HG02623 (cell line): ENCODE results near the gene MVK.

Experiments
- ATAC-seq: cut with Tn5 transposase; IDR thresholded peaks from one replicate; pipeline ENCODE4 v1.9.1; 2021; ENCODE audit warnings: moderate library complexity; ENCODE audit not compliant: unreplicated experiment

Gene MVK

DNA sequence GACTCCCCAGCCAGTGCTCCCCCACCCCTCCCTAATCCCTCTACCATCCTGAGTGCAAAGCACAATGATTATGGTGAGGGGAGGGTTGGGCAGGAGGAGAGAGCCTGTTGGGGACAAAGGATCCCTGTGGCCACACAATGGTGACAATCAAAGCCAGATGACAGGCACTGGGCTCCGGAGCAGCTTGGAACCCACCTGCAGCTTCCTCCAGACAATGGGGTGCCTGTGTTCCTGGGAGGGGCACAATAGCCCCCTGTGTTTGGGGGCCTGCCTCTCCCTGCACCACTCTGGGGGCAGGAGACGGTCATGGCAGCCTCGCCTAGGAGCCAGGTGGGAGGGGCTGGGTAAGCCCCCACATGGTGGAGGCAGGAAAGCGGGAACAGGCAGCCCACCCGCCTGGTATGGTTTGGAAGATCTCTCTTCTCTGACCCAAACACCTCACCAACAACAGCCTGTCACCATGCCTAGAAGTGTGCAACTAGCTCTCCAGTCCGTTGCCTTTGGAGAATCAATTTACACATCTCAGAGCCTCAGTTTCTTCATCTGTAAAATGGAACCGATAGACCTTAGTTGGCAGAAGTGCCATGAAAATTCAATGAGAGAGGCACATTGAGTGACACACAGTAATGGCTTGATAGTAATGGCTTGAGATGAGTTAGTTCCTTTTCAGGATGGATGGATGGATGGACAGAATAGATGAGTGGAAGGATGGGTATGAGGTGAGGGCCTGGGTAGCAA lies 53.0 kb downstream of the MVK start:
- no peak for ATAC-seq

DNA sequence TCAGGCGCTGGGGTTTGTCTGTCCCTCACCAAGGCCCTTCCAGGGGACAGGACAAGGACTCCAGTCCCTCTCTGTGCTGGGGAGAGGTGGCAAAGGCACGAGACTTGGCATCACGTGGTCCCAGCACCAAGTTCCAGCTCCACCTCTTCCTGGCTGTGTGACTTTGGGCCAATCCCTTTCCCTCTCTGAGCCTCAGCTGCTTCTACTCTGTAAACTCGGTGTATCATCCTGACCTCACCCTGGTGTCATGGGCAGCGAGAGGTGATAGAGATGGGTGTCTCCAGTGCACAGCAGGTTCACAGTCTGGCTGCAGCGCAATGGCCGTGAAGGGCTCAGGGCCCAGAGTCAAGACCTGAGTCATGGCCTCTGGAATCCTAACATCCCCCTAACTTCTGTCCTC lies 54.0 kb downstream of the MVK start:
- no peak for ATAC-seq

DNA sequence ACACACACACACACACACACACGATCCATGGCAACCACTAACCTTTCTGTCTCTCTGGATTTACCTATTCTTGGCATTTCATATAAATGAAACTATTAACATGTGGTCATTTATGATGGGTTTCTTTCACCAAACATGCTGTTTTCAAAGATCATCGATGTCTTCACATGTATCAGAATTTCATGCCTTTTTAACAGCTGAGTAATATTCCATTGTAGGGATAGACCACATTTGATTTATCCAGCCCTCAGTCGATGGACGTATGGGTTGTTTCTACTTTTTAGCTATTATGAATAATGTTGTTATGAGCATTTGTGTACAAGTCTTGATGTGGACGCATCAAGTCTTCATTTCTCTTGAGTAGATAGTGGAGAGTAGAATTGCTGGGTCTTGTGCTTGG lies 56.5 kb downstream of the MVK start:
- ATAC-seq, result no peak

DNA sequence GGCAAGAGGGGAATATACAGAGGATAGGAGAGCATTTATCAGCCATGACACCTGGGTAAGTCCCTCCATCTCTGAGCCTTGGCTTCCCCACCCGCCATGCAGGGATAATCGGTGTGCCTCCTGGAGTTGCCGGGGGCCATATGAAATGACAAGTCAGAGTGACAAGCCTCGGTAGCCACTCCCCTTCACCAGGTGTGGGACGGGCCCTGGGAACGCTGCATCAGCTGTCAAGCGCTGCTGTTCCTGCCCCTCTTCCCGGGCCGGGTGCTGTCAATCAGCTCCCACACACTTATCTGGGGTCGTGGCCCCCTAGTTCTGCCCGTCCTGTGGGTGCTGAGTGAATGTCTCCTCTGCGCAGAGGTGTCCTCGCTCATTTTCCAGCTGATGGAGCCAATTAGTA lies 57.2 kb downstream of the MVK start:
- ATAC-seq, result no peak

DNA sequence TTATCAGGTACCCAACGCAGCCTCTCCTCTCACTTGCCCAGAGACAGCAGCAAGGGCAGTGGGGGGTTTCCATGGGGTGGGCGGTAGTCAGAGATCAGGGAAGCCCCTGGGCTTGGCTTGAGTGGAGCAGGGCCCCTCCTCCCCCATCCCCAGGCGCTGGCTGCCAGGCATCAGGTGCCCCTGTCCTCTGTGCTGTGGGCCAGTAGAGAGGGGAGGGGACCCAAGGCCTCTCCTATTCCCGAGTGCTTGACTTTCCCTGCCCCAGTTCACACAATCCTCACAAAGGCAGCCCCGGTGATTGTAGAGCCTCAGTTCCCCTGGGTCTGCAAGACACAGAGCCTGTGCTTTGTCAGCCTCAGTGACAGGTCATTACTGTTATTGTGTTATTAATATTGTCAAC lies 57.7 kb downstream of the MVK start:
- ATAC-seq, result no peak

DNA sequence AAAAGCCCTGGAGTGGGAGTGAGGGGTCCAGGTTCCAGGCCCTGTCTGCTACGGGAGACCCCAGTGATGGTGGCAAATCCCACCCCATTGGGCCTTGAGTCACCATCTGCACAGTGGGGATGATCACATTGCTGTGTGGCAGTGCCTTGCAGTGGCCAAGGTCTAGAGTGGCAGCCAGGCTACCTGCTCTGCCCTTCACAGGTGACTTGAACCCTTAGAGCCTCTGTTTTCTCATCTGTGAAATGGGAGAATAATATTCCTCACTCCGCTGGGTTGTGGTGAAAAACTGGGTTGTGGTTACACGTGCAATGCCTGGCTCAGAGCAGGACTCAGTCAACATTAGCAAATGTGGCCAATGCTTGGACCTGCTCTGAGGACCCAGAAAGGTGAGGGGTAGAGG lies 58.2 kb downstream of the MVK start:
- ATAC-seq, result no peak

DNA sequence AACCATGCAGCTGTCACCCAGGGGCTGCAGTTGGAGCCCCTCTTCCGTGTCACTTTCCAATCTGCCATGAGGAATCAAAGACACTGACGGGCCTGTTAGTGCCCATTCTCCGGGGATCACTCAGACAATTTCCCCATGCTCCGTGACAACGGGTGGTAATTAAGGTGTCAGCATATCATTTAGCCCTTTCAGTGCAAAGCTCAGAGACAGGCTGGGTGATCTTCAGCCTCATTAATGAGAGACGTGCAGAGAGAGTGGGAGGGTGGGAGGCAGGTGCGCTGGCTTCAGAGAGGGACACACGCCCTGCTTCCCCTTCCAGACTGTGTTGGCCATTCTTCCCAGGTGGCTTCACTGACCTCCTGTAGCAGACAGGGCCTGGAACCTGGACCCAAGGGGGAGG lies 58.7 kb downstream of the MVK start:
- no peak for ATAC-seq

DNA sequence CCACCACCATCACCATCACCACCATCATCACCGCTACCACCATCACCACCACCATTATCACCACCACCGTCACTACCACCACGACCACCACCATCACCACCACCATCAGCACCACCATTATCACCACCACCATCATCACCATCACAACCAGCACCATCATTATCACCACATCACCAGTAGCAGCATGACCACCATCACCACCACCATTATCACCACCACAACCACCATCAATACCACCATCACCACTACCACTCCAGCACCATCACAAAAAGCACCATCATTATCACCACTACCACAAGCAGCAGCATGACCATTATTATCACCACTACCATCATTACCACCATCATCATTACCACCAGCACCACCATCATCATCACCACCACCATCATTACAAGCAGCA lies 62.1 kb downstream of the MVK start:
- ATAC-seq, result no peak

DNA sequence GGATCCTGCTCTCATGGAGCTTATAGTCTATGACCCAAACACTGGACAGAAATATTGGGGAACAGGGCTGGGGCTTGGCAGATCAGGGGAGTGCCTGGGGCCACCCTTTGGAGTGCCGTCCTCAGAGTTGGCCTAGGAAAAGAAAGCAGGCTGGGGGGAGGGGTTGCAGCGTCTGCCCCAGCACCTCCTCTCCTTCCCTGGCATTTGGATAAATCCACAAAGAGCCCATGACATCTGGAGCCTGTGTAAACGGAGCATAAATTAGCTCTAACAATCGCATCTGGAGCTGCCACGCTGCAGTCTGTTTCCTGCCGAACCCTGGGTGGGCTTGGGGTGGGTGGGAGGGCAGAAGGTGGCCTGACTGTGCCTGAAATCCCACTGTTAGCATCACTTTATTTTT lies 63.8 kb downstream of the MVK start:
- ATAC-seq, result no peak

DNA sequence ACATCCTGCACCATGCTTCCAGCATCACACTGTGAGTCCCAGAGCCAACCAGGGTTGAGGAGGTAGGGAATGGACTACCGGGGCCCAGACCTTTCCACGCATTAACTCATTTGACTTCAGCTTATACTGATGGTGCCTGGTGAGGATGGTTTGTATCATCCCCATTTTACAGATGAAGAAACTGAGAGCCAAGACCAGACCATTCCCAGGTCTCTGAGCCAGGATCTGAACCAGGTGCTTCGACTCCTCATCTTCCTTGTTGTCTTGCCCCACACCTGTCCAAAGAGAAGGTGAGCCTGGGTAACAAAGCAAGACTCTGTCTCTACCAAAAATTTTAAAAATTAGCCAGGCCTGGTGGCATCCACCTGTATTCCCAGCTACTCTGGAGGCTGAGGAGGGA lies 64.4 kb downstream of the MVK start:
- no peak for ATAC-seq

DNA sequence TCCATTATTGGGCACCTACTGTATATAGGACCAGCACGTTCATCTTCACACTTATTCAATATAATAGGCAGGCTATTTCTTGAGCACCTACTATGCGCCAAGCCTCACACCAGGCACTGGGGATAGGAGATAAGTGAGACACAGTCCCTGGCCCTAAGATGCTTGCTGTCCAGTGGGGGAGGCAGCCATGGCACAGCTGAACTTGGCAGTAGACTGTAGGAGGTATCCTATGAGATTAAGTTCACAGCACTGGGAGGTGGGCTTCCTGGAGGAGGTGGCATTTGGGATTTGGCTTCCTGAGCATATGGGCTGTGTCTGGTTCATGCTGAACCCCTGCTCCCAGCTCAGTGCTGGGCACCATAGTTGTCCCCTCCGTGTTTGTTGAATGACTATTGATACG lies 65.1 kb downstream of the MVK start:
- no peak for ATAC-seq

DNA sequence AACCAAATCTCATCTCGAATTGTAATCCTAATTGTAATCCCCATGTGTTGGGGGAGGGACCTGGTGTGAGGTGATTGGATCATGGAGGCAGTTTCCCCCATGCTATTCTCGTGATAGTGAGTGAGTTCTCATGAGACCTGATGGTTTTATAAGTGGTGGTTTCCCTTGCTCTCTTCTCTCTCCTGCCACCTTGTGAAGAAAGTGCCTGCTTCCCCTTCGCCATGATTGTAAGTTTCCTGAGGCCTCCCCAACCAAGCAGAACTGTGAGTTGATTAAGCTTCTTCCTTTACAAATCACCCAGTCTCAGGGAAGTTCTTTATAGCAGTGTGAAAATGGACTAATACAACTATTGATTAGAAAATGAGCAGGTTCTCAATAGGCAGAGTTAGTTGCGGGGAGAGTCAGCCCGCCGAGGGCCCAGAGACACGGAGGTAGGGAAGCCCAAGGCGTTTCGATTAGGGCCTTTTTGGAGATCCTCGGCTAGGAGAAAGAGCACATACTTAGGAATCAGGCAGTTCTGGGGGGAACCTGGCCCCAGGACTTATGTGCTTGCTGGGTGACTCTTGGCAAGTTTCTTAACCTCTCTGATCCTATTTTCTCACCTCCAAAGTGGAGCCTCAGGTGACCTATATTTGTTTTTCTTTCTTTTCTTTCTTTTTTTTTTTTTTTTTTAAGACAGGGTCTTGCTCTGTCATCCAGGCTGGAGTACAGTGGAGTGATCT lies 65.7 kb downstream of the MVK start:
- ATAC-seq, result no peak

DNA sequence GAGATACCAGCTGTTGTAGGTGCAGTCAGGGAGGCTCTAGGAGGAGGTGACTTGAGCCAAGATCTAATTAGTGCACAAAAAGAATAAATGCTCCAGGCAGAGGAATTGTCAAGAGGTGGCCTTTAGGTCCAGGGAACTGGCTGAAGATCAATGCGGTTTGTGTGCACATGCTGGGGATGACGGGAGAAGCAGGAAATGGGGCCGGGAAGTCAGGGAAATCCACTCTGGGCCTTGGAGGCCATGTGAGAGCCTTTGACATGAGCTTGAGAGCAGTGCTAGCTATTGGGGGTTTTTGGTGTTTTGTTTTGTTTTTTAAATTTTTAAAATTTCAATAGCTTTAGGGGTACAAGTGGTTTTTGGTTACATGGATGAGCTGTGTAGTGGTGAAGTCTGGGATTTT lies 67.4 kb downstream of the MVK start:
- no peak for ATAC-seq

DNA sequence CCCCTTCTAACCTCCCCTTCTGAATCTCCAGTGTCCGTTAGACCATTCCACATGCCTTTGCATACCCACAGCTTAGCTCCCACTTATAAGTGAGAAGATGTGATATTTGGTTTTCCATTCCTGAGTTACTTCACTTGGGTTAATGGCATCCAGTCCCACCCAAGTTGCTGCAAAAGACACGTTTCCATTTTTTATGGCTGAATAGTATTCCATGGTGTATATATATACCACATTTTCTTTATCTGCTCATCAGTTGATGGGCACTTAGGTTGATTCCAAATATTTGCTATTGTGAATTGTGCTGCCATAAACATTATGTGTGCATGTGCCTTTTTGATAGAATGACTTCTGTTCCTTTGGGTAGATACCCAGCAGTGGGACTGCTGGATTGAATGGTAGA lies 67.8 kb downstream of the MVK start:
- ATAC-seq, result no peak

DNA sequence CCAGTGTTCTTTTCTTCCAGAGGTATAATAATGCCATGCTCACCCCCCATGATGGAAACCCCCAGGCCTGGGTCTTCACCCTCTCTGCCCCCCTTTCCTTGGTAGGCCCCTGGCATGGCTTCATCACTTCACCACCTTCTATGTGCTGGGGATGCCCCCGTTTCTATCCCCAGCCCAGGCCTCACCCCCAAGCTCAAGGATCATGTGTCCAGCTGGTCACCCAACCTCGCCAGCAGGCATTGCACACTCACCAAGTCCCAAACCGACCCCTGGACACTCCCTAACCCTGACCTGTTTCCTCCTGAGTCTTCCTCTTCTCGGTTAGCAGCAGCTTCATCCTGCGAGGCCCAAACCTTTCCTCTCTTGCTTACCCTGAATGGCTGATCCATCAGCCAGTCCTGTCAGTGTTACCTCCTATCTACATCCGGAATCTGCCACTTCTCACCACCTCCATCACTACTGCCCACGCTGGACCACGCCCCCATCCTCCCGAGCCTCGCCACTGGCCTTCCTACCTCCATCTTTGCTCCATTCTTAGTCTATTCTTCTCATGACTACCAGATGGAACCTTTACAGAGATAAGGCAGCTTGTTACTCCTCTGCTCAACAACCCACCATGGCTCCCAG lies 69.0 kb downstream of the MVK start:
- ATAC-seq, result no peak

DNA sequence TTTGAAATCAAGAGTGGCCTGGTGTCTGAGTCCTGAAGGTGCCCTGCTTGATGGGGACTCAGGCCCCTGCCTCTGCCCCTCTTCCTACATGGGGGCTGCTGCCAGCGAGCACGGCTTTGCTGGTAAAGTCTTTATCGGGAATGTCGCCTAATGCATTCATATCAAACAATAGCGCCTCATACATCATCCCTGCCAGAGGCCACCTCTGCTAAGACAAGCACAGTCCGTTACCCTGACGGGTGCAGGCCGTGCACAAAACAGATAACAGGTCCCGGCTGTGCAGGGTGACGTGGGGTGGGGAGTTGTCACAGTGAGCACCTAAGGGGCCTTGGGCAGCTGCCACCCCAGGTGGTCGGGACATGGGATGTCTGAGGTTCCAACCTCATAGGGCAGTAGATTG lies 71.6 kb downstream of the MVK start:
- ATAC-seq, result no peak

DNA sequence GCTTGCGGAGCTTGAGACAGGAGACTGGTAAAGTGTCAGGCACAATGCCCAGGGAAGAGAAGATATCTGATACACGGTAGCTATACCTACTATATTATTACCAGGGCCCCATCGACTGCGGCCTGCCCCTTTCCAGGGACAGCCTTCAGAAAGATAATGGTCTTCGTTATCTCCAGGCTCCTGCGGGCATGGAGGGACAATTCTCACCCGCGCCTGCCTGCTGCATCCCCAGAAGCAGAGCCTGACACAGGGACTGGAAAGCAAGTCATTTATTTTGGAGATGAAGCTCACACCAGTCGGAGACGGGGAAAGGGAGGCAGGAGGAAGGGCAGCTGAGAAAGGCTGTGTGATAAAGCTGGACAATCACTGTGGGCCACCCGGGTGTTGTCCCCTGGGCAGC lies 72.1 kb downstream of the MVK start:
- ATAC-seq, result no peak
